ENCODE results near the gene RAP1GAP2. TPM values are rescaled to one million over a fixed set of nuclear protein-coding genes. Genes with fewer than 3 reads are reported as not detected.

The RAP1GAP2 gene
- polyA plus RNA-seq, 1 of the 3 experiments (the other 2 are of a cell fraction) = 22.0 TPM

DNA sequence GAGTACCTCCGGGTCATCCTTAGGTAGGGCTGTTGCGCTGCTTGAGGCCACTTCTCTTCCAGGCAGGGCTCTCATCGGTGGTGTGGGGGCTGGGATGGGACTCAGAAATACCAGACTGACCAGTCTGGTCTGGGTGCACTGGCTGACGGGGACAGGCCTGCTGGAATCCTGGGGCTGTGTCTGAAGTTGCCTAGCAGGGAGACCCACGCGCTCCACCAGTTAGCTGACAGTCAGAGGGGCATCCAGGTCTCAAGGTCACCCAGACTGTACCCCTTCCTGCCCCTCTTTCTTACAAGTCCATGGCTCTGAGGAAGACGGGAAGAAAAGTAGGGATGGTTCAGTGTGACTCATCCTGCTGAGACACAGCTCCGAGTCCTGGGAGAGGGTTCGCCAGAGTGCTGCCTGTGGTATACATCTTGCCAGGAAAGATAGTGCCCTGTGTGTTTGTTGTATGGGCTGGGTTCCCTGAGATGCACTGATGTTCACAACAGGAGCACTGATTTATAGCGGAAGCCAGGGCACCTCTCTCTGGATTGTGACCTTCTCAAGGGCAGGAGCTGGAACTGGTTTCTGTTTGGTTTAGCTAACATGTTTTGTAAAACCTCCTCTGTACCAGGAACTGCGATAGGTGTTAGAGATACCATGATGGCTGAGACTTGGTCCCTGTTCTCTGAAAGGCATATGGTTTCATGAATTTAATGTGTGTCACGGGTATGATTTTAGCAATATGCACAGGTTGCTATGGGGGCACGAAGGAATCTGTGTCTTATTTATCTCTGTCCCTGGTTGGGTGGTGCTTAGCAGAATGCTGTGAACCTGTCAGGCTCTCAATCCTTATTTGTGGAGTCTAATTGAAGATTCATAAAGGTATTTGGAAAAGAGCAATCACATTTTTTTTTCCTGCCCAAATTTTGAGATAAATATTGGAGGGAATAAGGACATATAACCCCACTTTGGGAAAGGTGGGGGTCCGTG lies 169.7 kb downstream of the RAP1GAP2 start:
- TF ChIP-seq MXI1 (IDR thresholded peaks at IDR 0.05; ENCODE audit: low read depth, low read length) (peak; percentile 45; the same call in 1 of the 2 replicates), EP300 (IDR thresholded peaks at IDR 0.05; ENCODE audit: borderline replicate concordance in 1 of 2, low read depth in 1 of 2, low read length in 1 of 2) (peak in 1 of 2 experiments; percentile 51; a peak in 2 of 4 replicates), RAD21 (IDR thresholded peaks at IDR 0.05; ENCODE audit: low read length) (no peak), CHD2 (IDR thresholded peaks at IDR 0.05; ENCODE audit: low read length, partially characterized antibody) (peak; percentile 6), TAF1 (IDR thresholded peaks at IDR 0.05; ENCODE audit: borderline replicate concordance, low read depth, low read length) (no peak), GATA2 (CRISPR knock-in tag; IDR thresholded peaks at IDR 0.05) (peak; percentile 41; the same call in 1 of the 2 replicates), RCOR1 (IDR thresholded peaks at IDR 0.05; ENCODE audit: low read length) (0 out of 2 replicates have a peak, but pooled peaks have one; percentile 36), FOSL2 (IDR thresholded peaks at IDR 0.05; ENCODE audit: borderline replicate concordance, low read depth) (peak; percentile 89), TCF12 (IDR thresholded peaks at IDR 0.05) (peak; percentile 57; the same call in 1 of the 2 replicates), NFIC (IDR thresholded peaks at IDR 0.05; ENCODE audit: borderline replicate concordance) (peak; percentile 54; the same call in 1 of the 2 replicates), JUND (IDR thresholded peaks at IDR 0.05) (peak; percentile 80)
- TF ChIP-seq, protein P1, sequence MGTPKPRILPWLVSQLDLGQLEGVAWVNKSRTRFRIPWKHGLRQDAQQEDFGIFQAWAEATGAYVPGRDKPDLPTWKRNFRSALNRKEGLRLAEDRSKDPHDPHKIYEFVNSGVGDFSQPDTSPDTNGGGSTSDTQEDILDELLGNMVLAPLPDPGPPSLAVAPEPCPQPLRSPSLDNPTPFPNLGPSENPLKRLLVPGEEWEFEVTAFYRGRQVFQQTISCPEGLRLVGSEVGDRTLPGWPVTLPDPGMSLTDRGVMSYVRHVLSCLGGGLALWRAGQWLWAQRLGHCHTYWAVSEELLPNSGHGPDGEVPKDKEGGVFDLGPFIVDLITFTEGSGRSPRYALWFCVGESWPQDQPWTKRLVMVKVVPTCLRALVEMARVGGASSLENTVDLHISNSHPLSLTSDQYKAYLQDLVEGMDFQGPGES (IDR thresholded peaks at IDR 0.05; ENCODE audit: low read depth, low read length) = no peak
- TF ChIP-seq, protein P2, sequence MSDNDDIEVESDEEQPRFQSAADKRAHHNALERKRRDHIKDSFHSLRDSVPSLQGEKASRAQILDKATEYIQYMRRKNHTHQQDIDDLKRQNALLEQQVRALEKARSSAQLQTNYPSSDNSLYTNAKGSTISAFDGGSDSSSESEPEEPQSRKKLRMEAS (IDR thresholded peaks at IDR 0.05; ENCODE audit: low read depth) = peak; percentile 51; the same call in 1 of the 2 replicates
- TF ChIP-seq, protein P3, sequence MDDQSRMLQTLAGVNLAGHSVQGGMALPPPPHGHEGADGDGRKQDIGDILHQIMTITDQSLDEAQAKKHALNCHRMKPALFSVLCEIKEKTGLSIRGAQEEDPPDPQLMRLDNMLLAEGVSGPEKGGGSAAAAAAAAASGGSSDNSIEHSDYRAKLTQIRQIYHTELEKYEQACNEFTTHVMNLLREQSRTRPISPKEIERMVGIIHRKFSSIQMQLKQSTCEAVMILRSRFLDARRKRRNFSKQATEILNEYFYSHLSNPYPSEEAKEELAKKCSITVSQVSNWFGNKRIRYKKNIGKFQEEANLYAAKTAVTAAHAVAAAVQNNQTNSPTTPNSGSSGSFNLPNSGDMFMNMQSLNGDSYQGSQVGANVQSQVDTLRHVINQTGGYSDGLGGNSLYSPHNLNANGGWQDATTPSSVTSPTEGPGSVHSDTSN (IDR thresholded peaks at IDR 0.05) = peak; percentile 43; the same call in 1 of the 2 replicates
- Histone ChIP-seq H3K9me2 (no peaks in the 10 kb centered on the region), H3K4me1 (ENCODE audit: control insufficient read depth in 1 of 2, insufficient read depth in 2 of 2, low read depth in 1 of 2, low read length in 1 of 2) (peaks cover 9 to 49% of the 10 kb centered on the region in 2 experiments; a peak in 3 of 4 replicates), H3K4me2 (peak overlapping the region; percentile 59), H3K27ac (ENCODE audit: low read depth in 2 of 2, low read length in 1 of 2) (peak overlapping the region; percentile 87 to 95), H3K27me3 (ENCODE audit: insufficient read depth) (no peaks in the 10 kb centered on the region), H3K79me2 (ENCODE audit: insufficient read depth) (no peaks in the 10 kb centered on the region), H3F3A (replicated peaks; ENCODE audit: insufficient read depth) (peaks cover 21% of the 10 kb centered on the region), H4K20me1 (ENCODE audit: insufficient read depth) (no peaks in the 10 kb centered on the region), H3K9ac (peak overlapping the region; percentile 51; the same call in 1 of the 2 replicates), H3K36me3 (replicated peaks in 1 of 2; ENCODE audit: control insufficient read depth in 1 of 2, insufficient read depth in 2 of 2, low read length in 1 of 2) (peaks cover 0 to 17% of the 10 kb centered on the region in 2 experiments), H3K4me3 (ENCODE audit: low read depth in 2 of 2, low read length in 1 of 2) (0 out of 4 replicates have a peak overlapping the region, but pooled peaks of 1 of the 2 experiments have one; percentile 2), H3K9me3 (no peaks in the 10 kb centered on the region), H2AFZ (ENCODE audit: low read depth) (no peak overlapping the region)
- CTCF ChIA-PET = interaction anchor here (1.2 to 1.6 kb wide), 4 partner anchors 16 to 51 kb away, joined by 3 to 5 read pairs (median 4); no protein-coding TSS in a partner anchor
- POLR2A ChIA-PET = interaction anchor here (0.7 to 1.2 kb wide), 4 partner anchors 34 to 40 kb away, joined by 3 read pairs; no protein-coding TSS in a partner anchor
- WGBS (ENCODE audit: low lambda C conversion rate) = 32% methylated on average over 11 of the region's 14 CpGs
- DNase-seq = peak; percentile 72

Measured in SK-N-SH (cell line).